HepG2 (cell line): ENCODE data around the gene SYMPK. TPM values are rescaled to one million over a fixed set of nuclear protein-coding genes. Genes with fewer than 3 reads are reported as not detected.
A peak's percentile ranks its signal among the peaks of the same experiment; 100 is the strongest.

ENCODE experiments used
- BCLAF1 ChIP-seq: fragments of 450-650 bp; IDR thresholded peaks from 2 replicates; pipeline ENCODE4 v1.6.1; 2017; ENCODE audit warnings: mild to moderate bottlenecking
- CHCHD3 ChIP-seq: sonication (generic); formaldehyde crosslinking; IDR thresholded peaks from 2 replicates; pipeline ENCODE4 v1.8.0; 2022; ENCODE audit warnings: mild to moderate bottlenecking, missing genetic modification reagents, moderate library complexity
- DNMT3B ChIP-seq: conservative IDR thresholded peaks from 2 replicates; pipeline ENCODE4 v1.6.1; 2016; ENCODE audit warnings: missing biosample characterization, control low read depth
- E2F5 ChIP-seq: sonication (generic); formaldehyde crosslinking; conservative IDR thresholded peaks from 2 replicates; pipeline ENCODE4 v1.4.0; 2020; ENCODE audit warnings: missing genetic modification reagents
- FOXO4 ChIP-seq: sonication (generic); formaldehyde crosslinking; conservative IDR thresholded peaks from 2 replicates; pipeline ENCODE4 v1.8.1; 2023; ENCODE audit warnings: missing genetic modification reagents
- GABPB1 ChIP-seq: IDR thresholded peaks from 2 replicates; pipeline ENCODE4 v1.6.1; 2016; ENCODE audit warnings: mild to moderate bottlenecking, missing genetic modification reagents, moderate library complexity, missing compliant biosample characterization
- GLI4 ChIP-seq: sonication (generic); formaldehyde crosslinking; IDR thresholded peaks from 2 replicates; pipeline ENCODE4 v1.5.1; 2020; ENCODE audit warnings: missing genetic modification reagents, mild to moderate bottlenecking, moderate library complexity, borderline replicate concordance
- HNRNPL ChIP-seq: fragments of 200-400 bp; formaldehyde crosslinking; IDR thresholded peaks from 2 replicates; pipeline ENCODE4 v1.6.1; 2017; ENCODE audit warnings: mild to moderate bottlenecking, low read depth, low read length
- HNRNPUL1 ChIP-seq: fragments of 200-400 bp; formaldehyde crosslinking; IDR thresholded peaks from 2 replicates; pipeline ENCODE4 v1.6.1; 2017; ENCODE audit warnings: low read depth, mild to moderate bottlenecking, low read length, moderate library complexity
- KDM1A ChIP-seq: IDR thresholded peaks from 2 replicates; pipeline ENCODE4 v1.6.1; 2016; ENCODE audit warnings: missing compliant biosample characterization
- KDM4B ChIP-seq: sonication (generic); formaldehyde crosslinking; IDR thresholded peaks from 2 replicates; pipeline ENCODE4 v1.4.0; 2020; ENCODE audit warnings: missing genetic modification reagents
- MBNL3 ChIP-seq: fragments of 250-450 bp; sonication (Bioruptor Pico); conservative IDR thresholded peaks from 2 replicates; pipeline ENCODE4 v1.8.0; 2022; ENCODE audit warnings: mild to moderate bottlenecking, inconsistent platforms
- MIXL1 ChIP-seq: IDR thresholded peaks from 2 replicates; pipeline ENCODE4 v1.6.1; 2016
- NFRKB ChIP-seq: fragments of 450-650 bp; IDR thresholded peaks from 2 replicates; pipeline ENCODE4 v1.6.1; 2017
- RAD21 ChIP-seq: fragments of 450-650 bp; formaldehyde crosslinking; IDR thresholded peaks from 2 replicates; pipeline ENCODE4 v1.5.0; 2020; ENCODE audit warnings: mild to moderate bottlenecking
- SNAI1 ChIP-seq: sonication (generic); formaldehyde crosslinking; IDR thresholded peaks from 2 replicates; pipeline ENCODE4 v1.5.0; 2020; ENCODE audit warnings: mild to moderate bottlenecking, missing genetic modification reagents, borderline replicate concordance
- STAT5B ChIP-seq: sonication (generic); formaldehyde crosslinking; IDR thresholded peaks from 2 replicates; pipeline ENCODE4 v1.4.0; 2020; ENCODE audit warnings: missing genetic modification reagents
- ZBTB39 ChIP-seq: sonication (generic); formaldehyde crosslinking; IDR thresholded peaks from 2 replicates; pipeline ENCODE4 v1.5.0; 2020; ENCODE audit warnings: missing genetic modification reagents
- ZIK1 ChIP-seq: sonication (generic); formaldehyde crosslinking; IDR thresholded peaks from 2 replicates; pipeline ENCODE4 v1.5.0; 2020; ENCODE audit warnings: mild to moderate bottlenecking, low read depth, missing genetic modification reagents, borderline replicate concordance
- ZNF101 ChIP-seq: sonication (generic); formaldehyde crosslinking; IDR thresholded peaks from 2 replicates; pipeline ENCODE4 v1.4.0; 2020; ENCODE audit warnings: mild to moderate bottlenecking, low read depth, missing genetic modification reagents, borderline replicate concordance
- ZNF230 ChIP-seq: sonication (generic); formaldehyde crosslinking; IDR thresholded peaks from 2 replicates; pipeline ENCODE4 v1.4.0; 2020; ENCODE audit warnings: mild to moderate bottlenecking, missing genetic modification reagents
- ZNF275 ChIP-seq: sonication (generic); formaldehyde crosslinking; IDR thresholded peaks from 2 replicates; pipeline ENCODE4 v1.8.0; 2022; ENCODE audit warnings: missing genetic modification reagents, mild to moderate bottlenecking, inconsistent platforms, borderline replicate concordance
- ZSCAN29 ChIP-seq: sonication (generic); formaldehyde crosslinking; conservative IDR thresholded peaks from 2 replicates; pipeline ENCODE4 v1.4.0; 2020; ENCODE audit warnings: mild to moderate bottlenecking, missing genetic modification reagents
- polyA plus RNA-seq, 8 experiments: library from polyadenylated mRNA; depleted of rRNA in 3 of 8; stranded (reverse) in 7 of 8; unstranded in 1 of 8; fragments of >200 nt; fragmentation: Illumina TruSeq in 4 of 8; extraction: Trizol in 4 of 8; gene quantifications; 2 replicates each; pipeline versions ENCODE4 v1.2.1 to v1.2.3, GENCODE V29; 2011 to 2016; ENCODE audit warnings: low read depth in 4 of 8, missing spikeins in 1 of 8, mixed read lengths in 1 of 8; ENCODE audit not compliant: insufficient read depth in 1 of 8
- total RNA-seq, 5 experiments: library from RNA; depleted of rRNA; stranded (reverse); fragments of >200 nt; fragmentation: Illumina TruSeq; extraction: Trizol; gene quantifications; 2 replicates each; pipeline ENCODE4 v1.2.3, GENCODE V29; 2016; ENCODE audit warnings: low read depth in 1 of 5

The SYMPK gene
- total and polyA plus RNA-seq, 2 of the 13 experiments (the other 11 are each of a cell fraction or from before 2014, with no cell fraction given), result 21.9 to 55.7 TPM

- TF ChIP-seq ZBTB39 (CRISPR knock-in tag) (no peak), FOXO4 (no peak), RAD21 (CRISPR knock-in tag) (no peak), GLI4 (CRISPR knock-in tag) (no peak), STAT5B (CRISPR knock-in tag) (no peak), ZIK1 (CRISPR knock-in tag) (no peak), DNMT3B (CRISPR knock-in tag) (no peak), MBNL3 (no peak), HNRNPL (no peak), ZSCAN29 (no peak; the same call in 1 of the 2 replicates), ZNF230 (CRISPR knock-in tag) (peak; percentile 69), KDM1A (CRISPR knock-in tag) (peak; percentile 91), ZNF101 (CRISPR knock-in tag) (no peak), KDM4B (CRISPR knock-in tag) (peak; percentile 30; the same call in 1 of the 2 replicates), E2F5 (CRISPR knock-in tag) (no peak), HNRNPUL1 (no peak), MIXL1 (CRISPR knock-in tag) (peak; percentile 43; the same call in 1 of the 2 replicates), CHCHD3 (CRISPR knock-in tag) (no peak), ZNF275 (no peak), NFRKB (no peak), GABPB1 (CRISPR knock-in tag) (peak; percentile 95), BCLAF1 (no peak), SNAI1 (no peak; the same call in 1 of the 2 replicates)
Measured at GRCh38 chr19:45886427-45887199, 23.7 kb upstream of the SYMPK start (continued).
